Activated T-helper 17 cell treated with anti-CD3 and anti-CD28 coated beads, Interleukin-2, amount 50 U/mL, for 72 hours (primary cell): Measurements from ENCODE around the gene PSMD5. TPM values are rescaled to one million over a fixed set of nuclear protein-coding genes. Genes with fewer than 3 reads are reported as not detected.

Experiments used
- ATAC-seq: fragments of 150-1000 bp; cut with Tn5 transposase; replicated peaks from 2 replicates; pipeline ENCODE4 v1.10.0; 2021; ENCODE audit warnings: mild to moderate bottlenecking, moderate library complexity
- H3K27ac Mint-ChIP-seq: one replicate; pipeline ENCODE4 v1.8.0; 2022; ENCODE audit warnings: mixed read lengths
- H3K27me3 Mint-ChIP-seq: one replicate; pipeline ENCODE4 v1.8.0; 2022; ENCODE audit warnings: mixed read lengths
- H3K36me3 Mint-ChIP-seq: one replicate; pipeline ENCODE4 v1.8.0; 2022; ENCODE audit warnings: low read depth, mild to moderate bottlenecking, mixed read lengths
- H3K4me1 Mint-ChIP-seq: one replicate; pipeline ENCODE4 v1.8.0; 2022; ENCODE audit warnings: mixed read lengths
- H3K4me3 Mint-ChIP-seq: one replicate; pipeline ENCODE4 v1.8.0; 2022; ENCODE audit warnings: mild to moderate bottlenecking, mixed read lengths
- H3K9me3 Mint-ChIP-seq: one replicate; pipeline ENCODE4 v1.8.0; 2022; ENCODE audit warnings: mixed read lengths
- total RNA-seq, 2 donors: library from RNA; stranded (reverse); gene quantifications; one replicate each; pipeline ENCODE4 v1.2.3, GENCODE V29; 2022

Gene PSMD5
- total RNA-seq, 2 donors from 2014 or later = 60.2 to 62.8 TPM

- Mint-ChIP-seq H3K4me1 (peaks cover 17% of the 10 kb centered on the region), H3K27ac (peak overlapping the region; percentile 60), H3K27me3 (no peaks in the 10 kb centered on the region), H3K9me3 (no peaks in the 10 kb centered on the region), H3K4me3 (no peak overlapping the region), H3K36me3 (peaks cover 77% of the 10 kb centered on the region)
- ATAC-seq = no peak
Measured at GRCh38 chr9:120783602-120784047, 59.1 kb downstream of the PSMD5 start.

GRCh38 chr9:120781236-120781635 lies 61.5 kb downstream of the PSMD5 start:
- Mint-ChIP-seq H3K9me3 (no peaks in the 10 kb centered on the region), H3K27ac (no peak overlapping the region), H3K27me3 (no peaks in the 10 kb centered on the region), H3K4me1 (peaks cover 15% of the 10 kb centered on the region), H3K4me3 (no peak overlapping the region), H3K36me3 (peaks cover 80% of the 10 kb centered on the region)
- ATAC-seq = no peak

- H3K27ac Mint-ChIP-seq = no peak overlapping the region
- ATAC-seq = no peak
- H3K4me3 Mint-ChIP-seq = no peak overlapping the region
- H3K27me3 Mint-ChIP-seq = no peaks in the 10 kb centered on the region
- peaks cover 80% of the 10 kb centered on the region for H3K36me3 Mint-ChIP-seq
- peaks cover 12% of the 10 kb centered on the region for H3K4me1 Mint-ChIP-seq
- no peaks in the 10 kb centered on the region for H3K9me3 Mint-ChIP-seq
Measured at GRCh38 chr9:120780367-120780766, 62.4 kb downstream of the PSMD5 start.

- Mint-ChIP-seq H3K36me3 (peaks cover 82% of the 10 kb centered on the region), H3K9me3 (no peaks in the 10 kb centered on the region), H3K27me3 (no peaks in the 10 kb centered on the region), H3K4me3 (no peak overlapping the region), H3K4me1 (peaks cover 12% of the 10 kb centered on the region), H3K27ac (peak overlapping the region; percentile 33)
- peak; percentile 26 for ATAC-seq
Measured at GRCh38 chr9:120779227-120779626, 63.5 kb downstream of the PSMD5 start.

DNA sequence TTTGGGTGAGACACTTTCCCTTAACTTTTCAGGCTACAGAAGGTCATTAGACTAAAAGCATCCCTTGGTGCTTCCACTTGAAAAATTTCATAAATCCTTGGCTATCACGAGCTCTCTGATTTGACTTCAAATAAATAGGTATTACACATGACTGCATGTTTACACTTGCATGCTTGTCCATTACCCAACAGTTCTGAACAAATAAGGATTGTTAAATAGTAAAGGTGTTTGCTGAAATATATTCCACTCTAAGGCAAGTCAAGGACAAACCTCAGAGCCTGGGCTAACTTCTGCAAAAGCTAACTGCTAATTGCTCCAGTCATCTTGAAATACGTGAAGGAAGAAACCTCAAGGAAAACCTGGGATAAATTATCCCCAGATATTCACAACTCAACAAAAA lies 64.0 kb downstream of the PSMD5 start:
- H3K27ac Mint-ChIP-seq = peak overlapping the region; percentile 33

GRCh38 chr9:120777229-120777628 lies 65.5 kb downstream of the PSMD5 start:
- H3K4me1 Mint-ChIP-seq = peaks cover 6% of the 10 kb centered on the region
- H3K9me3 Mint-ChIP-seq = no peaks in the 10 kb centered on the region
- ATAC-seq = no peak
- H3K36me3 Mint-ChIP-seq = peaks cover 80% of the 10 kb centered on the region
- H3K27me3 Mint-ChIP-seq = no peaks in the 10 kb centered on the region
- H3K27ac Mint-ChIP-seq = no peak overlapping the region
- no peak overlapping the region for H3K4me3 Mint-ChIP-seq

More for the DNA sequence above, 64.0 kb downstream of the PSMD5 start:
- ATAC-seq = no peak
- Mint-ChIP-seq H3K36me3 (peaks cover 79% of the 10 kb centered on the region), H3K9me3 (no peaks in the 10 kb centered on the region), H3K4me3 (no peak overlapping the region), H3K27me3 (no peaks in the 10 kb centered on the region), H3K4me1 (peaks cover 9% of the 10 kb centered on the region)

DNA sequence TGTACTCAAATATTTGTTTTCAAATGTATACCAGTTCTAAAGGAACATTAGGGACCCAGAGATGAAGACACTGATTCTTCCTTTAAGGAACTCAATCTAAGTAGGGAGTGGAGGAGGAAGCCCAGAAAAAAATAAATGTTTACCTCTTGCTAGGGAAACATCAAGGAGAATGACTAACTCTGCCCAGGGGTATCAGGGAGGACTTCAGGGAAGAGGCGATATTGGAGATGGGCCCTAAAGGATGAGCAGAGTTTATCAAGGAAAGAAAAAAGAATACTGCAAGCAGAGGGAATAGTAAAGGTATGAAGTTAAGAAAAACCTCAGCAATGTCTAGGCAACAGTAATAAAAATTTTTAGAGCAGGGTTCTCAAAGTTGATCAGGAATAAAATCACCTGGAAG lies 65.9 kb downstream of the PSMD5 start:
- H3K4me1 Mint-ChIP-seq = peaks cover 6% of the 10 kb centered on the region
- H3K9me3 Mint-ChIP-seq = no peaks in the 10 kb centered on the region
- H3K36me3 Mint-ChIP-seq = peaks cover 83% of the 10 kb centered on the region
- H3K4me3 Mint-ChIP-seq = no peak overlapping the region
- ATAC-seq = no peak
- H3K27me3 Mint-ChIP-seq = no peaks in the 10 kb centered on the region
- H3K27ac Mint-ChIP-seq = peak overlapping the region; percentile 71

- H3K4me1 Mint-ChIP-seq = peaks cover 11% of the 10 kb centered on the region
- H3K27ac Mint-ChIP-seq = peak overlapping the region; percentile 71
- H3K9me3 Mint-ChIP-seq = no peaks in the 10 kb centered on the region
- no peak overlapping the region for H3K4me3 Mint-ChIP-seq
- H3K36me3 Mint-ChIP-seq = peaks cover 92% of the 10 kb centered on the region
- H3K27me3 Mint-ChIP-seq = no peaks in the 10 kb centered on the region
- ATAC-seq = no peak
Measured at GRCh38 chr9:120775859-120776258, 66.9 kb downstream of the PSMD5 start.

DNA sequence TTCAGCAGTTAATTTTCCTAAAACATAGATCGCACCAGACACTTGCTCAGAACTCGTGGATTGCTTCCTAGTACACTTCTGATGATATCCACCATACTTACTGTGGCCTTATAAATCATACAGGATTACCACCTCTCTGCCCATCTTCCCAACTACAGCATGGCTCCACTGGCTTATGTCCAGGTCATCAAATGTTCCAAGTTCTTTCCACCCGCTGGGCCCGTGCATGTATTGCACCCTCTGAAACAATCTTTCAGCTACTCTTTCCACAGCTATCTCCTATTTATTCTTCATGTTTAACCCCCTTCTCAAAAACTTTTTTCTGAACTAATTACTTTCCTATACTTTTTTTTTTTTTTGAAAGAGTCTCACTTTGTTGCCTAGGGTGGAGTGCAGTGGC lies 68.0 kb downstream of the PSMD5 start:
- peaks cover 11% of the 10 kb centered on the region for H3K4me1 Mint-ChIP-seq
- H3K4me3 Mint-ChIP-seq = no peak overlapping the region
- no peak for ATAC-seq
- H3K36me3 Mint-ChIP-seq = peaks cover 96% of the 10 kb centered on the region
- H3K27ac Mint-ChIP-seq = no peak overlapping the region
- no peaks in the 10 kb centered on the region for H3K27me3 Mint-ChIP-seq
- no peaks in the 10 kb centered on the region for H3K9me3 Mint-ChIP-seq

DNA sequence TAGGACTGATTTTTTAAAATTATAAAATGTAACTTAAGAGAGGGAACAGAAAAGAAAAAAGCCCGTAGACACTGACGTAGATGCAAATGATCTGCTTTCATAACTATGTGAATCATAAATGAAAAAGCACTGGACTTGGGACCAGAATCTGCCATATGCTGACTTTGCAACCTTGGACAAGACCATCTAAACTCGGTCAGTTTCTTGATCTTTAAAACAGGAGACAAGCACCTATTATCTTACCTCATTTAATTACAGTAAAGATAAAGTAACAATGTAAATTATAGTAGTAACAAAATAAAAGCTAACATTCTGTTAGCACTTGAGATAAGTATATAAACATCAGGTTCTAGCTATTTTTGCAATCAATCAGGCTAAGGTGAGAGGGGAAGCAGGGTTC lies 69.5 kb downstream of the PSMD5 start:
- H3K27ac Mint-ChIP-seq = no peak overlapping the region
- ATAC-seq = no peak
- no peaks in the 10 kb centered on the region for H3K27me3 Mint-ChIP-seq
- H3K4me1 Mint-ChIP-seq = peaks cover 6% of the 10 kb centered on the region
- H3K36me3 Mint-ChIP-seq = peaks cover 96% of the 10 kb centered on the region
- no peaks in the 10 kb centered on the region for H3K9me3 Mint-ChIP-seq
- H3K4me3 Mint-ChIP-seq = no peak overlapping the region

DNA sequence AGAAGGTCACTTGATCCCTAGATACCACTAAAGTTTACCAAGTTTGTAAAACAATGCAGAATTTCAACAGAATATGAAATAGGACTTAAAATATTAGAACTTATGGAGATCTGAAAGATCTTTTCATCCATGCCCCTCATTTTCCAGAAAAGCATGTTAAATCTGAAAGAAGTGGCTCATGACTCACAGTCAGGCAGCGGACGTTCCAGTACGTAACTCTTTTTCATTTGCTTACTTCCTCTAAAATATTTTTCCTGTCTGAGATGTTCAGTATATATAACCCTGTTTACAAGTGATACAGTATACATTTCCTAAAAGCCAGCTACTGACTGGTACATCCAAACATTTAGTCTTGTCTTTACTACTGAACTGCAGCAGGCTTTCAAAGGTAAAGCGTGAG lies 71.8 kb downstream of the PSMD5 start:
- Mint-ChIP-seq H3K9me3 (no peaks in the 10 kb centered on the region), H3K27ac (peak overlapping the region; percentile 48), H3K4me1 (peaks cover 18% of the 10 kb centered on the region), H3K4me3 (no peak overlapping the region), H3K27me3 (no peaks in the 10 kb centered on the region), H3K36me3 (peaks cover 96% of the 10 kb centered on the region)
- ATAC-seq = no peak

- no peaks in the 10 kb centered on the region for H3K9me3 Mint-ChIP-seq
- H3K27ac Mint-ChIP-seq = no peak overlapping the region
- H3K4me3 Mint-ChIP-seq = no peak overlapping the region
- H3K27me3 Mint-ChIP-seq = no peaks in the 10 kb centered on the region
- peaks cover 97% of the 10 kb centered on the region for H3K36me3 Mint-ChIP-seq
- peaks cover 20% of the 10 kb centered on the region for H3K4me1 Mint-ChIP-seq
- ATAC-seq = peak; percentile 47
Measured at GRCh38 chr9:120768886-120769285, 73.8 kb downstream of the PSMD5 start.

- Mint-ChIP-seq H3K27me3 (no peaks in the 10 kb centered on the region), H3K27ac (peak overlapping the region; percentile 42), H3K4me1 (peaks cover 20% of the 10 kb centered on the region), H3K4me3 (no peak overlapping the region), H3K36me3 (peaks cover 100% of the 10 kb centered on the region), H3K9me3 (no peaks in the 10 kb centered on the region)
- ATAC-seq = no peak
Measured at GRCh38 chr9:120768247-120768646, 74.5 kb downstream of the PSMD5 start.

DNA sequence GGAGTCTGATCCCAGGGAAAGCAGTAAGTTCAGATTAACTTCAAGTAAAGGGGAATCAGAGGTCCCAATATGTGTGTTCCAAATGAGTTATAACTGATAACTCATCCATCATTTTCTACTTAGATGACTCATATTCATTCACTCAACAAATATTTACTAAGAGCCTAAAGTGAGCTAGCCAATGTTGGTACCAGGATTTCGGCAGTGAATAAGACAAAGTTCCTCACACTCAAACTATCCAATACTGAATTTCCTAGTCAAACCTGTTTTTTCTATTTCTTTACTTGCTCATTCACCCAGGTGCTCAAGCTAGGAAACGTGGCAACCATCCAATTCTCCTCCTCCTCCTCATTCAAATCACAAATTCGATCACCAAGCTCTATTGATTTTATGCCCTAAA lies 75.3 kb downstream of the PSMD5 start:
- peaks cover 100% of the 10 kb centered on the region for H3K36me3 Mint-ChIP-seq
- peak overlapping the region; percentile 42 for H3K27ac Mint-ChIP-seq
- no peak for ATAC-seq
- H3K4me1 Mint-ChIP-seq = peaks cover 20% of the 10 kb centered on the region
- H3K27me3 Mint-ChIP-seq = no peaks in the 10 kb centered on the region
- H3K4me3 Mint-ChIP-seq = no peak overlapping the region
- no peaks in the 10 kb centered on the region for H3K9me3 Mint-ChIP-seq
